ENCODE results near the gene DPP10.

- TF ChIP-seq, protein P1, sequence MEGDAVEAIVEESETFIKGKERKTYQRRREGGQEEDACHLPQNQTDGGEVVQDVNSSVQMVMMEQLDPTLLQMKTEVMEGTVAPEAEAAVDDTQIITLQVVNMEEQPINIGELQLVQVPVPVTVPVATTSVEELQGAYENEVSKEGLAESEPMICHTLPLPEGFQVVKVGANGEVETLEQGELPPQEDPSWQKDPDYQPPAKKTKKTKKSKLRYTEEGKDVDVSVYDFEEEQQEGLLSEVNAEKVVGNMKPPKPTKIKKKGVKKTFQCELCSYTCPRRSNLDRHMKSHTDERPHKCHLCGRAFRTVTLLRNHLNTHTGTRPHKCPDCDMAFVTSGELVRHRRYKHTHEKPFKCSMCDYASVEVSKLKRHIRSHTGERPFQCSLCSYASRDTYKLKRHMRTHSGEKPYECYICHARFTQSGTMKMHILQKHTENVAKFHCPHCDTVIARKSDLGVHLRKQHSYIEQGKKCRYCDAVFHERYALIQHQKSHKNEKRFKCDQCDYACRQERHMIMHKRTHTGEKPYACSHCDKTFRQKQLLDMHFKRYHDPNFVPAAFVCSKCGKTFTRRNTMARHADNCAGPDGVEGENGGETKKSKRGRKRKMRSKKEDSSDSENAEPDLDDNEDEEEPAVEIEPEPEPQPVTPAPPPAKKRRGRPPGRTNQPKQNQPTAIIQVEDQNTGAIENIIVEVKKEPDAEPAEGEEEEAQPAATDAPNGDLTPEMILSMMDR (conservative IDR thresholded peaks at IDR 0.05; ENCODE audit: low read depth, low read length) = no peak
- TF ChIP-seq EZH2 (IDR thresholded peaks at IDR 0.05; ENCODE audit: low read length, unreplicated experiment) (no peak), EZH2phosphoT487 (IDR thresholded peaks at IDR 0.05; ENCODE audit: borderline replicate concordance, low read length) (no peak)
Observed at GRCh38 chr2:115161771-115162493, 719.5 kb downstream of the DPP10 start.

All from PC-3 (cell line).